Hippocampal formation (tissue), 2 donors: ENCODE measurements around the gene PTPRG.

Source experiments
- DNase-seq, 2 donors: peaks; one replicate each; lab custom pipeline; 2025; lab: John Stamatoyannopoulos, UW

Gene PTPRG

DNA sequence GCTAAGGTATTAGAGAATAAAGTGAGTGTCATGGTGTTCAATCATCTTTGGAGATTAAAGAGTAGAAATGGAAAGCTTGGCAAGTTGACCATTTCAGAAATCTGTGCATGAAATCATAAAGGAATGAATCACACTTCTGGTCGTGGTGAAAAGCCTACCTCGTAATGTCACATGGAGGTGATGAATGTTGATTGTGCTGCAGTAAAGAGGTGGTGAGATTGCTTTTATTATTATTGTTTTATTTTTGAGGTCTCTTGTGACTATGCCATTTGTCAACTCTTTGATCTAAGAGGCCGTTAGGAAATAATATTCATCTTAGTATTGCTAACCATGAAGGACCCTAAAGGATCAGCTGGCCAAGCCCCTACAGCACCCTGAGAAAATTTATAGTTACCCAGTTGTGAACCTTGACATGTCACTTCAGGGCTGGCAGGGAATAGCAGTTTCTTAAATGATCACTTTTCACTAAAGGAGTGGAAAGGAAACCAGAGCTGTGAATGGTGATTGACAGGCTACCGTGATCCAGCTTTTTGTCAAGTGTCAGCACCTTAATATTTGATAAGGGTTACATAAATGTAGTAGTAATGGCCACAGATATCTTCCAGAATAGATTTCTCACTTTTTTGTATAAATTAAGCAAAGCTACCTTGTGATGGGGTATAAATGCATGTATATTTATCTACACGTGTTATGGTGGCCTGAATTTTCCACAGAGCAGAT lies 203.9 kb downstream of the PTPRG start:
- no peak for DNase-seq

DNA sequence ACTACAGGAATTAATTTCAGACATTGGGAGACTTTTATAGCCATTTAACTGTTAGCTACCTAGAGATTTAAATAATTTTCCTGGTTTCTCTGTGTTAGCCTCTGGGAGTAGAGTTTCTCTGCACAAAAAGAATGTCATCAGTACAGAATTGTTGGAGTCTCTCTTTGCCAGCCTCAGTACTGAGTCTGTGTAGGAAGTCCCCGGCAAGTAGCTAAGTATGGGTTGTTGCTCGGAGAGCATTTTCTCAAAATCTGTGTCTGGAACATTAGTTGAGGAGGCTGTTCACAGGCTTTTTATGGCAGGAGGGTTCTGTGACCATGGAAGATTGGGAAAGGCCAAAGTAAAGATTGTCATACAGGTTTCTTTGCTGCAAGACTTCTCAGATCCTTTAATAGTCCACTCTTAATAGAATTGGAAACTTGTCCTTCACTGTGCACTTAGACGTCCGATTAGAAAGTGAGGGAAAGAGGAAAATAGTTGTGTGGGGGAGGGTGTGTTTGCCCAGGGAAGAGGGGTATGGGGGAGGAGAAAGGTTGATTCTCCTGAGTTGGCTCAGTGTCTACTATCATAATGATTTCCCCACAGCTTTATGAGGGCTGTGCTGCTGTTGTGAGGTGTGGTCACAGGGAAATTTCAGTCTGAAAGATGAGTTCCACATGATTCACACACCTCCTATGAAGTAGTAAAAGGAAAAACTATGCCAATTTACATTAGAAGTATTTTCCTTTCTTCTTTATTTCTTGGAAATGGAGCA lies 207.1 kb downstream of the PTPRG start:
- DNase-seq = no peak

- DNase-seq = no peak
These were observed 208.1 kb downstream of the PTPRG start for GRCh38 chr3:61769266-61769990.

DNA sequence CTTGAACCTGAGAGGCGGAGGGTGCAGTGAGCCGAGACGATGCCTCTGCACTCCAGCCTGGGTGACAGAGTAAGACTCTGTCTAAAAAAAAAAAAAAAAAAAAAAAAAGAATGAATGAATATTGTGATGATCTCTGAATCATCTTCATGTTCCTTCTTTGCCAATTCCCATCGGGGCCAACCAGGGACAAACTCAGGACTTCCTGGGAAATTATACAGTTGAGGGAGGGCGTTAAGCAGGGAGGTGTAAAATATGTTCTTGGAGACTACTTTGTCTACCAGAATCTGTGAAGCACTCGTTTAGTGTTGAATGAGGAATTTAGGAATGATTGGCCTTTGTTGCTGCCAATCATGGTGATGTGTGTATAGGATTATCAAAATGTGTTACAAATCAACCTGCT lies 210.6 kb downstream of the PTPRG start:
- no peak for DNase-seq

DNA sequence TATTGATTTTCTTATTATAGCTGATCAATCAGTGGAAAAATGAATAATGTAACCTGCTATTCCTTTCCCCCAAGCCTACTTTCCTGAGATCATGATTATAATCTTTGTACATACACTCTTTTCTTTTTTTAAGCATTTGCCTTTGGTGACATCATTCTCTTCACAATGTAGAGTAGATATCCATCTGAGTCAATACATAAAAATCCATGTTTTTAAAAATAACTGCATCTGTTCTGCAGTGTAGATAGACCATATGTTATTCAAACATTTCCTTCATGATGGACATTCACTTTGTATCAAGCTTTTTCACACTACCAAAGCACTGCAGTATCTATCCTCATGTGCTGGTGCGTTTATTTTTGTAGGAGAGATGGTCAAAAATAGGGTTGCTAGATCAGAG lies 211.1 kb downstream of the PTPRG start:
- DNase-seq = no peak

DNA sequence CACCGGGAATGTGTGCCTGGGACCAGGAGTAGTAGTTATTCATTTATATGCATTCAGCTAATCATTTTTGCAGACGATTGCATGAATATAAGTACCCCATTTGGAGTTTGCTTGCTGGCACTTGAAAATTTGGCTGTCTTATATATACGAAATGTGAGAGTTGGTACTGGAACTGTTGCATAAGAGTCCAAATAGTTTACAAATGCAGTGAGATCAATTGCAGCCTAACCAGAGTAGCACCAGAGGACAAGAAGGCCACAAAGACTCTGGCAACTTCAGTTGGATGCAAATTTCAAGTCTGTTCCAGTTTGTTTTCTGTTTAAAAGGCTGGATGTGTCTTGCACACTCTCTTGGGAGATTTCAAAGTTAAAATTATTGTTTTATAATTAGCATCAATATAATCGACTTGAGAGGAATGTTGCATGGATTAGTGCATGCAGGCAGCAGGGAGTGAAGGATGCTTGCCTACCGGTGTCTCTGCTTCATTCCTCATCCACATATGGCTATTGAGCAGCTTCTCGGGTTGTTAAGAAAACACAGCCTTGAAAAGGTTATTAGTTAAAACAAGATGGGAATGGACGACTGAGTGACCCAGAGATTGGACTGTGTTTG lies 213.0 kb downstream of the PTPRG start:
- no peak for DNase-seq

GRCh38 chr3:61776390-61776789 lies 215.0 kb downstream of the PTPRG start:
- no peak for DNase-seq

DNA sequence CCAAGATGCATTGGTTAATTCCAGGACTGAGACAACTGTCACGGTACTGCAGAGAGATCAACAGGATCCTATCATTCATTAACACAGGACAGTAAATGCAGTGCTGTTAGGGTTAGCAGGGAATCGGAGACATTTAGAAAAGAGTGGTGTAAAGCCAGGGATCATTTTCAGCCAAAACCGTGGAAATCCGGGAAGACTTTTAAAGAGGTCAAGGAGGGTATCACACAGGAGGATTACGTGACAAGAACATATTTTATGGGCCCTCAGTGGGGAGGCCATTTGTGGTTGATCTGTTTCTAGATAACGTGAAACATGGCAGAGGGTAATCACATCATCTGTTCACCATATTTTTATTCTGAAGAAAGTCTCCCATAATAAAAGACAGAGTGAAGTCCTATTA lies 216.1 kb downstream of the PTPRG start:
- no peak for DNase-seq

- no peak for DNase-seq
These were observed 216.7 kb downstream of the PTPRG start for GRCh38 chr3:61778095-61778494.

DNA sequence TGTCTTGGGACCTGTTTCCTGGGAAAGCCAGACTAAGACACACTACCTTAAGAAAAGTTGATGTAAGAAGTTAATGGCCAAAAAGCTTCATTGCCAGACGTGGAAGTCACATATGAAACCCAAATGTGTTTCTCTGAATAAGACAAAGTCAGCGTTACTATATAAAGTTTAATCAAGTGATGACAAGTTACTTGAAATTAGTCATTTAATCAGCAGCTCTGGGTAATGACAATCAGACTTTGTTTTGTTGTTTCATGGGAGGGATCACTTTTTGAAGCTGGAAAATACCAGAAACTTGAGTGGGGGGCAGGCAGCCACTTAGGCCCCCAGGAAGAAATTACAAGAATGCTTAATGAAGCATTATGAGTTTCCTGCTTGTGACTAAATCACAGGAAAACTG lies 218.6 kb downstream of the PTPRG start:
- DNase-seq = no peak

GRCh38 chr3:61780455-61781228 lies 219.3 kb downstream of the PTPRG start:
- DNase-seq = no peak

DNA sequence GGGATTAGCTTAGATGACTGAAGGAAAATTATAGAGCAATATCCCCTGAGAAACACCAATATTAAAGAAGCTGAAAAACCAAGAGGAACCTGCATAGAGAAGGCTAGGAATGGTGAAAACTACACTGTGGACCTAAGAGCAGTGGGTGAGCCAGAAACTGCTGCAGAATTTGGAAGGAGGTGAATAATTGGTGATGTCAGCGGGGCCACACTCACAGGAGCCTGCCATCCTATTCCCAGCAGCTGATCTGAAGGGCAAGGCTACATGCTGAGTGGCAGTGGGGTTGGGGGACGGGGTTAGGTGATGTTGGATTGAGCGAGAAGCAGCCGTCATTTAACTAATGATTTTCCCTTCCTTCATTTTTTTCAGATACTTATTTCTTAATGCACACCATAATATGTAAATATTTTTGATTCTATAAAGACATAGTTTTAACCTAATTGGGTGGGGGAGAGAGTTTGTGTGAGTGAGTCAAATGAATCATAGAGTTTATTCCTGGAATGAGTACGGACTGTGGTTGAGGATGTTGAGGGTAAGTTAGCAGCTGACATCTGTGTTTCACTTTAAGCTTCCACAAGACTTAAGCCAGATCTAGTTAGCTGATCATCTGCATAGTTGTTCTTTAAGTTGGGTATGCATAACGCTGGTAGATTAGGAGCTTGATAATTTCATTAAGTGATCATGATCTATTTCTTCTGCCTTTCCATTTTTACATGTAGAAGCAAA lies 222.8 kb downstream of the PTPRG start:
- DNase-seq = no peak

DNA sequence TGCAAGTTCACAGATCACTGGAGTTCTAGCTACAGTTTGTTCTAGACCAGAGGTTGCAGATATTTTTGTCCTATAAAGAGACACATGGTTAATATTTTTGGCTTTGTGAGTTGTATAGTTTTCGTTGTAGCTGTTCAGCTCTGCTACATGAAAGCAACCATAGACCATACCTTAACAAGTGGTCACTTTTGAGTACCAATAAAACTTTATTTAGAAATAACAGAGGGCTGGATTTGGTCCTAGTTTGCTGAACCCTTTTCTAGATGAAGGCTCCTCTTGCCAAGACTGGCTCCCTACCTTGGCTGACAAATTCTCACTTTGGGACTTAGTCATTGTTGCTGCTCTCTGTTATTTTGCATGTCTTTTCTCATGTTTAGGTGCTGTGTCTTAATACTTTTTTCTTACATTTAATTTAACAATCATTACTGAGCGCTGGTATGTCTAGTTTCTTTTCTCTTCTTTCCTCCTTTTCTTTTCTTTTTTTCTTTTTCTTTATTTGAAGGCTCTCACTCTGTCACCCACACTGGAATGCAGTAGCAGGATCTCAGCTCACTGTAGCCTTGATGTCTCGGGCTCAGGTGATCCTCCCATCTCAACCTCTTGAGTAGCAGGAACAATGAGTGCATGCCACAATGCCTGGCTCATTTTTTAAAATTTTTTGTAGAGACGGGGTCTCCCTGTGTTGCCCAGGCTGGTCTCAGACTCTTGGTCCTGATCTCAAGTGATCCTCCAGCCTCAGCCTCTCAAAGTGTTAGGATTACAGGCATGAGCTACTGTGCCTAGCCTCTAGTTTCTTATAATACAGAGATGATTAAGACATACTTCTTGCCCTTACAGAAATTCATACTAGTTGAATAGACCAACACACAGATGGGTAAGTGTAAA lies 227.5 kb downstream of the PTPRG start:
- DNase-seq = no peak

DNA sequence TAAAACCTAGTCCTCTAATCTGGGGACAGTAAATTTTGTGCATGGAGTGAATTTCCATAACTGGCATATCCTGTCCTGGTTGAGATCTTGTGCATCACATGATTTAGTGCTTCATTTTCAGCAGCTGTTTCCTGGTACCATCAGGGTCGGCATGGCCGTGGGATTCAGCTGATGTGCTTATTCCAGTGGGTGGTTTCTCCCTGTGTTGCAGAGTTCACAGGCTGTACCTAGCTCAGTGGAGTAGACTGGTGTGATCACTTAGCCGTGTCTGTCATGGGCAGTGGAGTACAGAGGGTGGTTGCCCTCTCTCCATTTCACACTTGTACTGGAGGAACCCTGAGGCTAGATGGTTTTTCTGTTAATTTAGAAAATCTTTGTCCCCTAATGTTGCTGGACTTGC lies 228.5 kb downstream of the PTPRG start:
- DNase-seq = no peak

- DNase-seq = no peak
These were observed 229.0 kb downstream of the PTPRG start for GRCh38 chr3:61790411-61790810.

- DNase-seq = no peak
These were observed 231.7 kb downstream of the PTPRG start for GRCh38 chr3:61793056-61793455.

GRCh38 chr3:61793521-61793920 lies 232.2 kb downstream of the PTPRG start:
- DNase-seq = no peak

DNA sequence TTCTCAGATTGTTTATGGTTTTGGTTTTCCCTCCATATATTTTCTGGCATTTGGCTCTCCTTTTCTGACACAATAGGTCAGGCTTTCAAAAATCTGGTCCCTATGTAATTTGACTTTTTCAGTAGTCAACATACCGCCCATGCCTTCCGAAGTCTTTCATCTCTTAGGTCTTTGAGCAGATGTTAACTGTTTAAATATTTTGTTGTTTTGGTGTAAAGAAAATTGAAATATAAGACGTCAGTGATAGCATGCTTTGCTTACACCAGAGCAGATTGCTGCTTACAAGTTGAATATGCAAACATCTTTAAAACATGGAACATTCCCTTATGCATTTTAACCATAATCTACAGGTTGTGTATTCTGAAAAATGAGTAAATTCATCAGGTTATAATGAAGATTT lies 233.0 kb downstream of the PTPRG start:
- no peak for DNase-seq

DNA sequence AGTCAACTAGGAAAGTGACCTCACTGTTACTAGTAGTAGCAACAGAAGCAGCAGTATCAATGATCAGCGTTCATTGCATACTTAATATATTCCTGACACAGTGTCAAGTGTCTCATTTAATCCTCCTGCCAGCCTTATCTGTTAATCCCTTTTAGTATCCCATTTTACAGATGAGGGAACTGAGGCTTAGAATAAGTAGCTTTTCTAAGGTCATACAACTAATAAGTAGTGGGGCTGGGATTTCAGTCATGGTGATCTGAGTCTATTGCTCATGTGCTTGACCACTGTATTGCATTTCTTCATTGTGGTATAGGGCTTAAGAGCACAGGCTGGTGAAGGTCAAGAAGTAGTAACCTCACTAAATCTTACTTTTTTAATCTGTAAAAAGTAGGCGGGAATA lies 233.6 kb downstream of the PTPRG start:
- no peak for DNase-seq

- no peak for DNase-seq
These were observed 234.8 kb downstream of the PTPRG start for GRCh38 chr3:61796088-61796680.
